GM18907 (cell line): ENCODE measurements around the gene LANCL1.
A peak's percentile ranks its signal among the peaks of the same experiment; 100 is the strongest.

Source experiments
- ATAC-seq: cut with Tn5 transposase; IDR thresholded peaks from one replicate; pipeline ENCODE4 v1.9.1; 2021; ENCODE audit warnings: mild to moderate bottlenecking, moderate library complexity; ENCODE audit not compliant: unreplicated experiment

The LANCL1 gene

DNA sequence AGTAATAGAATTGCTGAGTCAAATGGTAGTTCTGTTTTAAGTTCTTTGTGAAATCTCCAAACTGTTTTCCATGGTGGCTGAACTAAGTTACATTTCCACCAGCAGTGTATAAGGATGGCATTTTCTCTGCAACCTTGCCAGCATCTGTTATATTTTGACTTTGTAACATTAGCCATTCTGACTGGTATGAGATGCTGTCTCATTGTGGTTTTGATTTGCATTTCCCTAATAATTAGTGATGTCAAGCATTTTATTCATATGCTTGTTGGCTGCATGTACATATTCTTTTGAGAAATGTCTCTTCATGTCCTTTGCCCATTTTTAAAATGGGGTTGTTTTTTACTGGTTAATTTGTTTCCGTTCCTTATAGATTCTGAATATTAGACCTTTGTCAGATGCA, 63.9 kb downstream of the LANCL1 start:
- no peak for ATAC-seq

DNA sequence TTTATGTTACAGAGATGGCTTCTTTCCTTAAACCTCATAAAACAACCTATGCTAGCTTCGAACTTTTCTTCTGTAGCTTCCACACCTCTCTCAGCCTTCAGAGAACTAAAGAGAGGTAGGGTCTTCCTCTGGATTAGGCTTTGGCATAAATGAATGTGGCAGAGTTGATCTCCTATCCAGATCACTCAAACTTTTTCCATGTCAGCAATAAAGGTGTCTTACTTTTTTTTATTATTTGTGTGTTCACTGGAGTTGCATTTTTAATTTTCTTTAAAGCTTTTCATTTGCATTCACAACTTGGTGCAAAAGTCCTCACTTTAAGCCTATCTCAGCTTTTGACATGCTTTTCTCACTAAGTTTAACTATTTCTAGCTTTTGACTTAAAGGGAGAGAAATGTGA, 66.0 kb downstream of the LANCL1 start:
- ATAC-seq = no peak

DNA sequence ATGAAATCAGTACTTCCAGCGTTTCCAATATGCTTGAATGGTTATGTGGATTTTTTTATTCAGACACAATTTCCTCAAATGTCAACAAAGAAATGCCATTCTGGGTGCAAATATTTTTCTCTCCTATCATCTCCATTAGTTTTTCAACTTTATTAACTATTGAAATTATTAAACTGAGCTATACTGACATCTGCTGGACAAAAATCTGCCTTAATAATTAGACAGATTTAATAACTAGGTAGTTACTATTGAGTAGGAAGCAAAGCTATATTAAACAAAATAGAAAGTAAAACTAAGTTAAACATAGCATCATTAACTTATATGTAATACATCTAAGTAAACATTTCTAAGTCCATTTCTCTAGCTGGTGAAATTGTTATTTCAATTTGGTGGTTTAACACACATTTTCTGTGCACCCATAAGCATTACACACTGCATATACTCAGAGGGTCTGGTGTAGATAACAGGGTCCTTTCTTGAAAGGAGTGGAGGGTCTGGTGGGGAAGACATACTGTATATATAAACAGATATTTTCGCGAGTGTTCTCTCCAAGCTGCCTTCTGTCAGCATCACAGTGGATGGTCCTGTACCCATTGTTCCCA, 77.0 kb downstream of the LANCL1 start:
- ATAC-seq = peak; percentile 63

DNA sequence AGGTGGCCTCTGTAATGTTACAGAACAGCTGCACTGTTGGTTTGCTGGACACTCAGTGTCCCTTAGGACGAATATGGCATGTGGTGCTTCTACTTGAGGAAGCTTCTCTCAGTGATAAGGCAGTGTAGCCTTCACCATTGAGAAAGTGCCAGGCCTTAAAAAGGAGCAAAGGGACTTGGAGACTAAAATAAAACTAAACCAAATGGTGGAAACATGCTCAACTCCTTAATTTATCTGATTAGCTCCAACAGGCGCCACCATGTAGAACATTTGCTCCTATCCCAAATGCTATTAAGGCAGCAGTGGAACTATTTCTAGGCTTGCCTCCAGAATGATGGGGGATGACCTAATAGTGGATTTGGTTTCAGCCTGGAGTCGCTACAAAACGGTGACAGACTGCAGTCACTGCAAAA, 84.1 kb downstream of the LANCL1 start:
- ATAC-seq = no peak

DNA sequence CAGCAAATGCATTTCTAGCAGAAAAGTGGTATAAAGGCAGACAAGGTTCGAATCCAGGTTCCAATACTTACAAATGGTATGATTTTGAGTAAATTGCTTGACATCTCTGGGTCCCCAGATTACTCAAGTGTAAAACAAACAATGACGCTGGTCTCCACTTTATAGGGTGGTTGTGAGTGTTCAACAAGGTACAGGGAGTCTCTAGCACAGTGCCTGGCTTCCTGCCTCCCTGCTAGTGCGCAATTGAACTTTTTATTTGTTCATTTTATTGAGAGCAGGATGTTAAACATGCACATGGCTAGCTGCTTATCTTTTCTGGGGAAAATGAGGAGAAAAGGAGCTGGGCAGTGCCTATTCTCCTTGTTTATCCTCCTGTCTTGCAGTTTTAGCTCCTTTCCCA, 86.7 kb downstream of the LANCL1 start:
- no peak for ATAC-seq

DNA sequence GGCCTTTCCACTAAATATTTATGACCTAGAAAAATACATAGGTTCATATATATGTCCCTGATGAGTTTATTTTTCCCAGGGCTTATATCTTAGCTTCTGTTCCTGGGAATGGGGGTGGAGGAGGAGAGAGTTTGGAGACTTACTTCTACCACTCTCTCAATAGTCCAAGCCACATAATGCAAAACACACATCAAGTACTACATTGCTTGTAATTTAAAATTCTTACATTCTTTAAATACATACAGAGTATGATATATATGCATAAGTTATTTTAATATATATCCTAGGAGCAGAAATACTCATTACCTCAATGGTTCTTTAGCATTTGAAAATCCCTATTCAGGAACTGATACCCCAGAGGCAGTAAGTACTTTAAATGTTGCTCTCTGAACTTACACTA, 88.4 kb downstream of the LANCL1 start:
- no peak for ATAC-seq

DNA sequence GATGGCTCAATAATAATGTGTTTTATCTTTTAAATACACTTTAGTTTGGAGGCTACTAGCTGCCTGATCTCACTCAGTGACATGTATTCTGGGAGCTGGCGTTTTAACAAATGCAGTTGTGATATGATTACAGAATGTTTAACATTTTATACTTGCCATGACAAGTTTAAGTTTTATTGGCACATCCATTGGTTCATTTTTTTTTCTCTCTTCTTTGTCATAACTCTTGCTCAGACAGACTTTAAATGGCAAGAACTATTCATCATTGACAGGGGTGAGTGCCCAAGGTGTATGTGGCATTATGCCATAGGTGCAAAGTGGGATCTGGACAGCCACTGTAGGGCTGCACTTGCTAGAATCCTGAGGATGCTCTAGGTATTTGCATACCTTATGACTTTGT, 89.5 kb downstream of the LANCL1 start:
- ATAC-seq = no peak
